Urinary bladder (tissue), 4 donors: Measurements from ENCODE around the gene KCTD16. TPM values are rescaled to one million over a fixed set of nuclear protein-coding genes. Genes with fewer than 3 reads are reported as not detected.
A peak's percentile ranks its signal among the peaks of the same experiment; 100 is the strongest.

Source experiments
- DNase-seq: peaks from one replicate; pipeline ENCODE4 v3.0.0-alpha.2; 2015; ENCODE audit errors: extremely low spot score
- H3K27ac ChIP-seq: one replicate; pipeline ENCODE4 v1.5.1; 2013; ENCODE audit warnings: low read depth, mild to moderate bottlenecking, moderate library complexity
- H3K36me3 ChIP-seq: one replicate; pipeline ENCODE4 v1.6.1; 2013; ENCODE audit warnings: mild to moderate bottlenecking, moderate library complexity; ENCODE audit not compliant: insufficient read depth
- H3K4me1 ChIP-seq: one replicate; pipeline ENCODE4 v1.6.1; 2013; ENCODE audit warnings: mild to moderate bottlenecking, moderate library complexity; ENCODE audit not compliant: insufficient read depth
- H3K4me3 ChIP-seq: one replicate; pipeline ENCODE4 v1.5.1; 2013; ENCODE audit warnings: low read depth, low read length
- WGBS: extraction: QIAGEN DNeasy Blood & Tissue Kit; methylation state at CpG from one replicate; pipeline ENCODE4 v1.1.7; 2013; 5-methylcytosine and 5-hydroxymethylcytosine counted together
- polyA plus RNA-seq: library from polyadenylated mRNA; stranded (reverse); fragments of 200-250 nt; gene quantifications from one replicate; pipeline ENCODE4 v1.2.3, GENCODE V29; 2013
- total RNA-seq: library from RNA; depleted of rRNA; stranded (reverse); fragments of >200 nt; gene quantifications from one replicate; pipeline ENCODE4 v1.2.3, GENCODE V29; 2014
- donor health status: healthy with polysubstance abuse.
- donor health status: healthy.

KCTD16 gene
- total and polyA plus RNA-seq, 2 donors, result 0.06 to 1.6 TPM

- no peaks in the 10 kb centered on the region for H3K36me3 ChIP-seq
- H3K4me3 ChIP-seq, result no peak overlapping the region
- no peak for DNase-seq
- H3K27ac ChIP-seq, result no peak overlapping the region
- no peaks in the 10 kb centered on the region for H3K4me1 ChIP-seq
These were observed 124.6 kb downstream of the KCTD16 start for GRCh38 chr5:144295284-144295683.

GRCh38 chr5:144297081-144297480 lies 126.4 kb downstream of the KCTD16 start:
- H3K4me1 ChIP-seq, result no peaks in the 10 kb centered on the region
- H3K27ac ChIP-seq, result no peak overlapping the region
- H3K36me3 ChIP-seq, result no peaks in the 10 kb centered on the region
- no peak for DNase-seq
- H3K4me3 ChIP-seq, result no peak overlapping the region
- 88% methylated on average over 3 of the region's 3 CpGs for WGBS

GRCh38 chr5:144298658-144299057 lies 128.0 kb downstream of the KCTD16 start:
- DNase-seq, result no peak
- Histone ChIP-seq H3K27ac (no peak overlapping the region), H3K4me1 (no peaks in the 10 kb centered on the region), H3K36me3 (no peaks in the 10 kb centered on the region), H3K4me3 (no peak overlapping the region)
- 72% methylated on average over 3 of the region's 3 CpGs for WGBS

- WGBS, result 79% methylated on average over 3 of the region's 3 CpGs
- no peak overlapping the region for H3K4me3 ChIP-seq
- H3K27ac ChIP-seq, result no peak overlapping the region
- H3K36me3 ChIP-seq, result no peaks in the 10 kb centered on the region
- no peak for DNase-seq
- no peaks in the 10 kb centered on the region for H3K4me1 ChIP-seq
These were observed 134.0 kb downstream of the KCTD16 start for GRCh38 chr5:144304688-144305087.

- H3K4me1 ChIP-seq, result no peaks in the 10 kb centered on the region
- 40% methylated on average over 4 of the region's 4 CpGs for WGBS
- no peak for DNase-seq
- no peak overlapping the region for H3K4me3 ChIP-seq
- H3K36me3 ChIP-seq, result no peaks in the 10 kb centered on the region
- no peak overlapping the region for H3K27ac ChIP-seq
These were observed 137.1 kb downstream of the KCTD16 start for GRCh38 chr5:144307736-144308135.

GRCh38 chr5:144308174-144308573 lies 137.5 kb downstream of the KCTD16 start:
- DNase-seq, result no peak
- no peaks in the 10 kb centered on the region for H3K36me3 ChIP-seq
- no peak overlapping the region for H3K27ac ChIP-seq
- no peaks in the 10 kb centered on the region for H3K4me1 ChIP-seq
- 91% methylated on average over 5 of the region's 5 CpGs for whole genome bisulfite sequencing
- H3K4me3 ChIP-seq, result no peak overlapping the region

- H3K27ac ChIP-seq, result no peak overlapping the region
- H3K36me3 ChIP-seq, result no peaks in the 10 kb centered on the region
- H3K4me3 ChIP-seq, result no peak overlapping the region
- H3K4me1 ChIP-seq, result no peaks in the 10 kb centered on the region
- 42% methylated on average over 5 of the region's 5 CpGs for WGBS
- no peak for DNase-seq
These were observed 138.4 kb downstream of the KCTD16 start for GRCh38 chr5:144308906-144309670.

GRCh38 chr5:144310621-144311020 lies 139.9 kb downstream of the KCTD16 start:
- Histone ChIP-seq H3K4me3 (no peak overlapping the region), H3K27ac (no peak overlapping the region), H3K36me3 (no peaks in the 10 kb centered on the region), H3K4me1 (no peaks in the 10 kb centered on the region)
- 96% methylated on average over 2 of the region's 2 CpGs for WGBS
- DNase-seq, result no peak

- no peak overlapping the region for H3K4me3 ChIP-seq
- no peak overlapping the region for H3K27ac ChIP-seq
- WGBS, result 33% methylated on average over 1 of the region's 1 CpG
- peak; percentile 37 for DNase-seq
- no peaks in the 10 kb centered on the region for H3K36me3 ChIP-seq
- H3K4me1 ChIP-seq, result no peaks in the 10 kb centered on the region
These were observed 142.6 kb downstream of the KCTD16 start for GRCh38 chr5:144313147-144313726.

- Histone ChIP-seq H3K4me3 (no peak overlapping the region), H3K36me3 (no peaks in the 10 kb centered on the region), H3K27ac (no peak overlapping the region), H3K4me1 (no peaks in the 10 kb centered on the region)
- 83% methylated on average over 4 of the region's 4 CpGs for WGBS
- no peak for DNase-seq
These were observed 144.4 kb downstream of the KCTD16 start for GRCh38 chr5:144315026-144315425.

- H3K36me3 ChIP-seq, result no peaks in the 10 kb centered on the region
- H3K4me3 ChIP-seq, result no peak overlapping the region
- no peaks in the 10 kb centered on the region for H3K4me1 ChIP-seq
- 92% methylated on average over 12 of the region's 12 CpGs for WGBS
- DNase-seq, result no peak
- H3K27ac ChIP-seq, result no peak overlapping the region
These were observed 145.4 kb downstream of the KCTD16 start for GRCh38 chr5:144315994-144316634.

GRCh38 chr5:144318011-144318410 lies 147.3 kb downstream of the KCTD16 start:
- 60% methylated on average over 3 of the region's 3 CpGs for WGBS
- Histone ChIP-seq H3K27ac (no peak overlapping the region), H3K4me1 (no peaks in the 10 kb centered on the region), H3K4me3 (no peak overlapping the region), H3K36me3 (no peaks in the 10 kb centered on the region)
- no peak for DNase-seq

GRCh38 chr5:144318460-144318859 lies 147.8 kb downstream of the KCTD16 start:
- Histone ChIP-seq H3K4me1 (no peaks in the 10 kb centered on the region), H3K27ac (no peak overlapping the region), H3K36me3 (no peaks in the 10 kb centered on the region), H3K4me3 (no peak overlapping the region)
- 59% methylated on average over 4 of the region's 4 CpGs for WGBS
- no peak for DNase-seq

- H3K27ac ChIP-seq, result no peak overlapping the region
- no peaks in the 10 kb centered on the region for H3K36me3 ChIP-seq
- no peaks in the 10 kb centered on the region for H3K4me1 ChIP-seq
- WGBS, result 91% methylated on average over 1 of the region's 1 CpG
- DNase-seq, result no peak
- H3K4me3 ChIP-seq, result no peak overlapping the region
These were observed 152.5 kb downstream of the KCTD16 start for GRCh38 chr5:144323181-144323580.
